Right hindlimb (tissue), 1 donor: Measurements from ENCODE around the gene B4GALT2.

Experiments
- DNase-seq: peaks from one replicate; pipeline ENCODE4 v3.0.0-alpha.2; 2018

Gene B4GALT2

GRCh38 chr1:43946236-43947060, 32.6 kb upstream of the B4GALT2 start, which contains the start of gene IPO13:
IPO13 (plus strand) TSS chr1:43946950; CDS start chr1:43947601, 651 bp downstream.
- DNase-seq = peak; percentile 98

GRCh38 chr1:43947061-43947873, 31.7 kb upstream of the B4GALT2 start:
- no peak for DNase-seq

- DNase-seq = no peak
Observed at GRCh38 chr1:43947874-43948437, 31.1 kb upstream of the B4GALT2 start.

- peak; percentile 55 for DNase-seq
Observed at GRCh38 chr1:43949678-43950077, 29.3 kb upstream of the B4GALT2 start.

GRCh38 chr1:43951021-43951985, 27.7 kb upstream of the B4GALT2 start:
- no peak for DNase-seq

- DNase-seq = no peak
Observed at GRCh38 chr1:43952731-43953346, 26.2 kb upstream of the B4GALT2 start.

GRCh38 chr1:43953361-43953760, 25.6 kb upstream of the B4GALT2 start:
- DNase-seq = no peak

GRCh38 chr1:43954036-43954435, 25.0 kb upstream of the B4GALT2 start:
- no peak for DNase-seq

GRCh38 chr1:43956234-43956633, 22.8 kb upstream of the B4GALT2 start:
- DNase-seq = no peak

- DNase-seq = no peak
Observed at GRCh38 chr1:43957407-43958040, 21.5 kb upstream of the B4GALT2 start.

- no peak for DNase-seq
Observed at GRCh38 chr1:43958351-43959255, 20.4 kb upstream of the B4GALT2 start.

- DNase-seq = no peak
Observed at GRCh38 chr1:43960798-43961197, 18.2 kb upstream of the B4GALT2 start.

- DNase-seq = no peak
Observed at GRCh38 chr1:43961692-43962091, 17.3 kb upstream of the B4GALT2 start.

GRCh38 chr1:43962324-43962723, 16.7 kb upstream of the B4GALT2 start:
- DNase-seq = no peak

GRCh38 chr1:43963006-43963405, 16.0 kb upstream of the B4GALT2 start:
- DNase-seq = no peak

- DNase-seq = no peak
Observed at GRCh38 chr1:43963890-43964289, 15.1 kb upstream of the B4GALT2 start.

- DNase-seq = no peak
Observed at GRCh38 chr1:43965316-43965715, 13.7 kb upstream of the B4GALT2 start.

GRCh38 chr1:43968348-43968948, 10.6 kb upstream of the B4GALT2 start:
- DNase-seq = no peak

GRCh38 chr1:43969416-43969745, 9.6 kb upstream of the B4GALT2 start:
- DNase-seq = no peak
